DMS79 (cell line): Measurements from ENCODE around the gene LRRC7.
"Not testable (repeated sequence)": the region's sequence is repeated elsewhere in the genome, so short reads cannot be mapped to it uniquely, and the experiment has no call there.

Source experiments
- DNase-seq: peaks from one replicate; lab custom pipeline; 2025; lab: John Stamatoyannopoulos, UW

Gene LRRC7

DNA sequence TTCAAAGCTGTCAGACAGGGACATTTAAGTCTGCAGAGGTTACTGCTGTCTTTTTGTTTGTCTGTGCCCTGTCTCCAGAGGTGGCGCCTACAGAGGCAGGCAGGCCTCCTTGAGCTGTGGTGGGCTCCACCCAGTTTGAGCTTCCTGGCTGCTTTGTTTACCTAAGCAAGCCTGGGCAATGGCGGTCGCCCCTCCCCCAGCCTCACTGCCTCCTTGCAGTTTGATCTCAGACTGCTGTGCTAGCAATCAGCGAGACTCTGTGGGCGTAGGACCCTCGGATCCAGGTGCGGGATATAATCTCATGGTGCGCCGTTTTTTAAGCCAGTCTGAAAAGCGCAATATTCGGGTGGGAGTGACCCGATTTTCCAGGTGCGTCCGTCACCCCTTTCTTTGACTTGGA is 320.3 kb downstream of the LRRC7 start:
- DNase-seq: not testable (repeated sequence)

- no peak for DNase-seq
Observed at GRCh38 chr1:69888657-69889056, 320.9 kb downstream of the LRRC7 start.

DNA sequence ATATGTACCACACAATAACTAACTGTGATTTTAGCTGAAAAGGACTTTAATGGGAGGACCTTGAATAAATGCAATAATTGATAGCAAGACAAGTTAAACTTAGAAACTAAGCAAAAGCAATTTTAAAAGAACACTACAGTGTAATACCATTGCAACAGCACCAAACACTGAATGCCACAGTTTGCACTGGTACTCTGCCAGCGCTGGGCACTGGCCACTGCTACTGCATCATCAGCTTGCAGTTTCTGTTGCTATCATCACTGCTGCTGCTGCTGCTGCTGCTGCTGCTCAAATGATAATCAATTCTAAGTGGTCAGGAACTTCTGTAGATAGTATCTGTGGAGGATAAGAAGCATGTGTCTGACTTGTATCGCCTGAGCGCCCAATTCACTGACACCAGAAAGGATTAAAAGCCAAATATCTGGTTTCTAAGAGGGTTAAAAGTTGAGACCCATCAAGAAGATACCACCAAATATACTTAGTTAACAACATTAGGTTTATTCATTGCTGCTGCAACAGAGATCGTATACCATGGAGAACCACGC is 330.8 kb downstream of the LRRC7 start:
- no peak for DNase-seq

DNA sequence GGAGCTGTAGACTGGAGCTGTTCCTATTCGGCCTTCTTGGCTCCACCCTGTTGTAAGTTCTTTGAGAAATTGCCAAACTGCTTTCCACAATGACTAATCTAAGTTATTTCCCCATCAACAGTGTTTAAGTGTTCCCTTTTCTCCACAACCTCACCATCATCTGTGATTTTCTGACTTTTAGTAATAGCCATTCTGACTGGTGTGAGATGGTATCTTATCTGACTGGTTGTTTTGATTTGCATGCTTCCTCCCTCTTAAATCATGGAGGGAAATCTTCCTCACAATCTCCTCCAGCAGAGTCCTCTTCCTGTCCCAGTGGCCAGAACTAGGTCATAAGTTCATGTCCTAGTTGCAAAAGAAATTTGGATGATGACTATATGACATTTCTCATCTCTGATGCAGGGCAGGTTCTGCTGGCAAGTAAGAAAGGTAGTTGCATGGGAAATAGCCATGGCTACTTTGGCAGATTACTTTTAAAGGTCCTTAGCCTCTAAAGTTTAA is 343.6 kb downstream of the LRRC7 start:
- no peak for DNase-seq

DNA sequence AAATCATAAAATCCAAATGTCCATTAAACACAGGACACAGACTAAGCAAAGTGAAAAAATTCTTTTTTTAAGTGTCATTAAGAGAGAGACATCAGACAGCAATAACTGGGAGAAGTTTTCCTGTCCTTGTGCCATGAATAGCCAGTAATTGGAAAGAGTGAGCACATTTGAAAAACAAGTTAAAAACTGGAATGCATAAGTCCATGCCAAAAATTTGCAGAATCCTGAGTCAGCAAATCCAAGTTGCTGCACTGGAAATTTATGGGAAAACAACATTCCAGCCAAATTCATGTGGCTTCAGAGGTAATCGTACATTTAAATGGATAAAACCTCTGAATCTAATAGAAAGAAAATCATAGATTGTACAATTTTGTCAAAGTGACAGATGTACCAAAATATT is 346.3 kb downstream of the LRRC7 start:
- no peak for DNase-seq

- DNase-seq: no peak
Observed at GRCh38 chr1:69914976-69915765, 347.4 kb downstream of the LRRC7 start.

DNA sequence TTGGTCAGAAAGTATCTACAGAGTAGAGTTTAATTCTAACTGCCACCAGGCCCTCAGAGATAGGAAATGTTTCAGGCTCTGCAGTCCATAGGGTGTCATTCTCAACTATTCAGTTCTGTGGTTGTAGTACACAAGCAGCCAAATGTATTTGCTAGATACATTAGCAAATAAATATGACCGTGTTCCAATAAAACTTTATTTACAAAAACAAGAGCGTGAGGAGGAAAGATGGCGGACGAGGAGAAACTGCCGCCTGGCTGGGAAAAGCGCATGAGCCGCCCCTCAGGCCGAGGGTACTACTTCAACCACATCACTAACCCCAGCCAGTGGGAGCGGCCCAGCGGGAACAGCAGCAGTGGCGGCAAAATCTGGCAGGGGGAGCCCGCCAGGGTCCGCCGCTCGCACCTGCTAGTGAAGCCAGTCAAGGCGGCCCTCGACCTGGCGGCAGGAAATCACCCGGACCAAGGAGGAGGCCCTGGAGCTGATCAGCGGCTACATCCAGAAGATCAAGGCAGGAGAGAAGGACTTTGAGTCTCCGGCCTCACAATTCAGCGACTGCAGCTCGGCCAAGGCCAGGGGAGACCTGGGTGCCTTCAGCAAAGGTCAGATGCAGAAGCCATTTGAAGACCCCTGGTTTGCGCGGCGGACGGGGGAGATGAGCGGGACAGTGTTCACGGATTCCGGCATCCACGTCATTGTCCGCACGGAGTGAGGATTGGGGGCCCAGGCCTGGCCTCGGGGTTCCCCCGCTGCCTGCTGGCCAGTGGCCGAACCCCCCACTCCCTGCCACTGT is 351.6 kb downstream of the LRRC7 start:
- DNase-seq: no peak

GRCh38 chr1:69919922-69920273 is 352.2 kb downstream of the LRRC7 start:
- DNase-seq: no peak

DNA sequence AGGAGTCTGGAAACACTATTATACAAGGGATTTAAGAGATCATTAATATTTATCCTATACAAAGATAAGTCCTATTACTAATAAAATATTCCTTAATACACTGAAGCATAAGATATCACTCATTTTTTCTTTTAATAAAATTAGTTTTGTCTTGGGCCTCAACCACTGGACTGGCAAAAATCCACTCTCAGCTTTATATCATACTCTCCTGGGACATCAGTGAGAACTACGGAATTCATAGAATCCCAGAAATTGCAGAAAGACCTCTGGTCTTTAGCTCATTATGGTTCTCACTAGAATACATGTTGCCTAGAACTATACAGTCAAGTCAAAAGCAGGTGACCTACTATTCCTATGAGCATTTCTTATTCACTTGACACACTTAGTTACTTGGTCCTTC is 352.7 kb downstream of the LRRC7 start:
- DNase-seq: no peak

GRCh38 chr1:69921486-69921885 is 353.8 kb downstream of the LRRC7 start:
- no peak for DNase-seq

- DNase-seq: not testable (repeated sequence)
Observed at GRCh38 chr1:69928234-69928633, 360.5 kb downstream of the LRRC7 start.

DNA sequence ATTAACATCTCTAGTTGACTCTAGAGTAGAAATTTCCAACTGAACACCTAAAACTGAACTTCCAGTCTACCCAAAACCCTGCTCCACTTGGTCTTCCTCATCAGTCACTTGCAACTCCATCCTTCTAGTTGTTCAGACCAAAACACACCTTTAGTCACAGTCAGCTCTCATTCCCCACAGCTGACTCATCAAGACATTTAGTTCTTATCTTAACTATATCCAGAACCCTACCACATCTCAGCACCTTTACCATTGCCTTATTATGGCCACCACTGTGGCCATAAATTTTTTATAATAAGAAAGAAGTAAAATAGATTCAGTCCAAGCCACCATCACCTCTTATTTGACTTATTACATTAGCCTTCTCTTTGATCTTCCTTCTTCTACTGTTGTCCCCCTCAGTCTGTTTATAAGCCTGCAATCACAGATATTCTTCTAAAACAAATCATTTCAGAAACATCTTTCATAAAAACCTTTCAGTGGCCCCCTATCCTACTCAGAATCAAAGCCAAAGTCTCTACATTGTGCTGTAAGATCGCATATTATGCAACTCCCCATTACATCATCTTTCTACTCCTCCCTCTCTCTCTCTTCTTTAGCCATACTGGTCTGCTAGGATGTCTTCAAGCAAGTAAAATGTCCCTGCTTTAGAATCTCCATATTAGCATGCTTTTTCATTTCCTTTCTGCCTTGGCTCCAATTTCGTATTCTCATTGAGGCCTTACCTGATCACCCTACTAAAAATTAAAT is 361.8 kb downstream of the LRRC7 start:
- DNase-seq: no peak

- DNase-seq: no peak
Observed at GRCh38 chr1:69930396-69930795, 362.7 kb downstream of the LRRC7 start.

DNA sequence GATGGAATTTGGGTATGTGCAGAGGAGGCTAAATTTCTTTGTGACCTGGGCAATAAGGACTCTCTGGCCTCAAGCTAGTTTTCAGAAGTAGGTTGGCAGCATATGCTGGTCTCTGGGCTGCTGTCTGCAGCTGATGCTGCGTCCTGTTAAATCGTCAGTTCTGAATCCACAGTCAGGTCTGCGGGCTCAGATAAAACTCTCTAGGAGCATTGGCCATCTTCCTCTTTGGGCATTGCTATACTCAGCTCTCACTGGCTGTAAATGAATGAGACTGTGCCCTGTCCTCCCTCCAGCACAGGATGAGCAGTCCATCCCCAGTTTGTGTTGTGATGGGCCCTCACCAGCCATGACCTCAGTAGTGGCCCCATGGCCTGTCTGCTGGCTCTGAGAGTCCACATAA is 365.0 kb downstream of the LRRC7 start:
- DNase-seq: no peak

- DNase-seq: no peak
Observed at GRCh38 chr1:69940231-69940630, 372.5 kb downstream of the LRRC7 start.

DNA sequence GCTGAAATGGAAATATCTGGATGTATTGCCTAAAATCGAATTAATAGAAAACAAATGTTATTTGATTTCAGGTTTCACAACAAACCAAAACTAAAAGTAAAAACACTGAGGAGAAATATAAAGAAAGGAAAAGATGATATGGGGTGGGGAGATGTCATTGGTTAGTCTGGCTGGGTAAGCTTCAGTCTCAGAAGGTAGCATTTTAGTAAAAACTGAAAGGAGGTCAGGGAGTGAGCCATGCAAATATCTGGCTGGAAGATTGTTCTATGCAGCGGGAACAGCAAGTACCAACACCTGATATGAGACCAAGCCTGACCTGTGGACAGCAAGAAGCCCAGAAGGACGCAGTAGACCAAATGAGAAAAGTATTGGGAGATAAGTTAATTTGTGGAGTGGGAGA is 373.1 kb downstream of the LRRC7 start:
- DNase-seq: no peak

DNA sequence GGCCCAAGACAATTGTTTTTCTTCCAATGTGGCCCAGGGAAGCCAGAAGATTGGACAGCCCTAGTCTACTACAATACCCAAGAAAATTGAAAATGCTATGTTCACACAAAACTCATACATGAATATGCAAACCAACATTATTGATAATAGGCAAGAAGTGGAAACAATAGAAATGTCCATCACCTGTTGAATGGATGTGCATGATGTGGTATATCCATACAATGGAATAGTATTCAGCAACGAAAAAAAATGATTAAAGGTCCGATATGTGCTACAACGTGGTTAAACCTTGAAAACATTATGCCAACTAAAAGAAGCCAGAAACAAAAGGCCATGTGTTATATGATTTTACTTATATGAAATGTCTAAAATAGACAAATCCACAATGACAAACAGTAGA is 375.3 kb downstream of the LRRC7 start:
- DNase-seq: no peak

DNA sequence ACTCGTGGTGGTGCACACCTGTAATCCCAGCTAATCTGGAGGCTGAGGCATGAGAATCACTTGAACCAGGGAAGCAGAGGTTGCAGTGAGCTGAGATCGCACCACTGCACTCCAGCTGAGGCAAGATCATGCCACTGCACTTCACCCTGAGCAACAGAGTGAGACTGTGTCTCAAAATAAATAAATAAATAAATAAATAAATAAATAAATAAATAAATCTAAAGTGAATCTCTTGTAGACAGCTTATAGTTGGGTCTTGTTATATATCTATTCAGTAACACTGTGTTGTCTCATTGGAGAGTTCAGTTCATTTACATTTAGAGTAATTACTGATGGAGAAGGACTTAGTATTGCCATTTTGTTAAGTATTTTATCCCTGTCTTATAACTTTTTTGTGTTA is 379.2 kb downstream of the LRRC7 start:
- DNase-seq: no peak

DNA sequence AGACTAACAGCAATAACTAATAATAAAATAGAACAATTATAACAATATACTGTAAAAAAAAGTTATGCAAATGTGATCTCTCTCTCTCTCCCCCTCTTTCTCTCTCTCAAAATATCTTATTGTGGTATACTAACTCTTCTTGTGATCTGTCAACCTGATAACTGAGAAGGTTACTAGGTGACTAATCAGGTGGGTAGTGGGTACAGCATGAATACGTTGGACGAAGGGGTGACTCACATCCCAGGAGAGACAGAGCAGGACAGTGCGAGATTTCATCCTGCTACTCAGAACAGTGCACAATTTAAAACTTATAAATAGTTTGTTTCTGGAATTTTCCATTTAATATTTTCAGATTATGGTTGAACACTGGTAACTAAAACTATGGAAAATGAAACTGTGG is 380.1 kb downstream of the LRRC7 start:
- DNase-seq: no peak

- DNase-seq: no peak
Observed at GRCh38 chr1:69952676-69953075, 385.0 kb downstream of the LRRC7 start.

DNA sequence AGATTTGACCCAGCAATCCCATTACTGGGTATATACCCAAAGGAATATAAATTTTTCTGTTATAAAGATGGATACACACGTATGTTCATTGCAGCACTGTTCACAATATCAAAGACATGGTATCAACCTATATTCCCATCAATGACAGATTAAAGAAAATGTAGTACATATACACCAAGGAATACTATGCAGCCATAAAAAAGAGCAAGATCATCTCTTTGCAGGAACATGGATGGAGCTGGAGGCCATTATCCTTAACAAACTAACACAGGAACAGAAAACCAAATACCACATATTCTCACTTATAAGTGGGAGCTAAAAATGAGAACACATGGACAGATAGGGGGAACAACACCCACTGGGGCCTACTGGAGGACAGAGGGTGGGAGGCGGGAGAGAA is 394.7 kb downstream of the LRRC7 start:
- not testable (repeated sequence) for DNase-seq

GRCh38 chr1:69967245-69967766 is 399.6 kb downstream of the LRRC7 start:
- no peak for DNase-seq
